Measurements from ENCODE around the gene C1orf21.

The C1orf21 gene

GRCh38 chr1:184574588-184574987, 187.8 kb downstream of the C1orf21 start:
- Mint-ChIP-seq H3K4me1 (peaks cover 13% of the 10 kb centered on the region), H3K27ac (ENCODE audit: low read depth) (no peak overlapping the region), H3K27me3 (no peaks in the 10 kb centered on the region), H3K4me3 (no peak overlapping the region), H3K9me3 (no peaks in the 10 kb centered on the region), H3K36me3 (ENCODE audit: insufficient read depth) (peaks cover 3% of the 10 kb centered on the region)
- no peak for ATAC-seq (replicated peaks; ENCODE audit: extremely low read depth, poor library complexity, severe bottlenecking)
- DNase-seq (ENCODE audit: low spot score in 2 of 2) = no peak

- H3K27me3 Mint-ChIP-seq = no peaks in the 10 kb centered on the region
- H3K36me3 Mint-ChIP-seq (ENCODE audit: insufficient read depth) = peaks cover 5% of the 10 kb centered on the region
- peak overlapping the region; percentile 44 for H3K27ac Mint-ChIP-seq (ENCODE audit: low read depth)
- no peak for ATAC-seq (replicated peaks; ENCODE audit: extremely low read depth, poor library complexity, severe bottlenecking)
- no peak overlapping the region for H3K4me3 Mint-ChIP-seq
- peaks cover 5% of the 10 kb centered on the region for H3K9me3 Mint-ChIP-seq
- DNase-seq (ENCODE audit: low spot score in 2 of 2) = no peak
- H3K4me1 Mint-ChIP-seq = peaks cover 24% of the 10 kb centered on the region
These were observed 190.0 kb downstream of the C1orf21 start for GRCh38 chr1:184576822-184577221.

GRCh38 chr1:184577319-184577718, 190.5 kb downstream of the C1orf21 start:
- peaks cover 5% of the 10 kb centered on the region for H3K9me3 Mint-ChIP-seq
- H3K27ac Mint-ChIP-seq (ENCODE audit: low read depth) = no peak overlapping the region
- peaks cover 24% of the 10 kb centered on the region for H3K4me1 Mint-ChIP-seq
- no peak overlapping the region for H3K4me3 Mint-ChIP-seq
- no peaks in the 10 kb centered on the region for H3K27me3 Mint-ChIP-seq
- peaks cover 7% of the 10 kb centered on the region for H3K36me3 Mint-ChIP-seq (ENCODE audit: insufficient read depth)
- DNase-seq (ENCODE audit: low spot score in 2 of 2) (no peak), ATAC-seq (replicated peaks; ENCODE audit: extremely low read depth, poor library complexity, severe bottlenecking) (no peak)

GRCh38 chr1:184582411-184582810, 195.6 kb downstream of the C1orf21 start:
- Mint-ChIP-seq H3K4me1 (peaks cover 16% of the 10 kb centered on the region), H3K4me3 (no peak overlapping the region), H3K9me3 (peaks cover 5% of the 10 kb centered on the region), H3K27me3 (no peaks in the 10 kb centered on the region), H3K27ac (ENCODE audit: low read depth) (no peak overlapping the region), H3K36me3 (ENCODE audit: insufficient read depth) (peaks cover 9% of the 10 kb centered on the region)
- DNase-seq (ENCODE audit: low spot score in 2 of 2) (no peak), ATAC-seq (replicated peaks; ENCODE audit: extremely low read depth, poor library complexity, severe bottlenecking) (no peak)

GRCh38 chr1:184583849-184584248, 197.0 kb downstream of the C1orf21 start:
- Mint-ChIP-seq H3K4me3 (no peak overlapping the region), H3K27me3 (no peaks in the 10 kb centered on the region), H3K9me3 (peaks cover 5% of the 10 kb centered on the region), H3K4me1 (peaks cover 16% of the 10 kb centered on the region), H3K27ac (ENCODE audit: low read depth) (no peak overlapping the region), H3K36me3 (ENCODE audit: insufficient read depth) (peaks cover 9% of the 10 kb centered on the region)
- ATAC-seq (replicated peaks; ENCODE audit: extremely low read depth, poor library complexity, severe bottlenecking) (no peak), DNase-seq (ENCODE audit: low spot score in 2 of 2) (no peak)

- Mint-ChIP-seq H3K27me3 (no peaks in the 10 kb centered on the region), H3K4me1 (peaks cover 5% of the 10 kb centered on the region), H3K4me3 (no peak overlapping the region), H3K27ac (ENCODE audit: low read depth) (no peak overlapping the region), H3K9me3 (no peaks in the 10 kb centered on the region), H3K36me3 (ENCODE audit: insufficient read depth) (no peaks in the 10 kb centered on the region)
- DNase-seq (ENCODE audit: low spot score in 2 of 2) (no peak), ATAC-seq (replicated peaks; ENCODE audit: extremely low read depth, poor library complexity, severe bottlenecking) (no peak)
These were observed 201.9 kb downstream of the C1orf21 start for GRCh38 chr1:184588701-184589100.

- no peak overlapping the region for H3K27ac Mint-ChIP-seq (ENCODE audit: low read depth)
- no peak overlapping the region for H3K4me3 Mint-ChIP-seq
- no peaks in the 10 kb centered on the region for H3K9me3 Mint-ChIP-seq
- ATAC-seq (replicated peaks; ENCODE audit: extremely low read depth, poor library complexity, severe bottlenecking) = no peak
- DNase-seq (ENCODE audit: low spot score in 2 of 2) = no peak
- H3K36me3 Mint-ChIP-seq (ENCODE audit: insufficient read depth) = peaks cover 5% of the 10 kb centered on the region
- peaks cover 5% of the 10 kb centered on the region for H3K4me1 Mint-ChIP-seq
- H3K27me3 Mint-ChIP-seq = no peaks in the 10 kb centered on the region
These were observed 203.4 kb downstream of the C1orf21 start for GRCh38 chr1:184590163-184590750.

GRCh38 chr1:184593597-184593996, 206.8 kb downstream of the C1orf21 start:
- ATAC-seq (replicated peaks; ENCODE audit: extremely low read depth, poor library complexity, severe bottlenecking) (no peak), DNase-seq (ENCODE audit: low spot score in 2 of 2) (no peak)
- Mint-ChIP-seq H3K27me3 (no peaks in the 10 kb centered on the region), H3K9me3 (no peaks in the 10 kb centered on the region), H3K36me3 (ENCODE audit: insufficient read depth) (peaks cover 5% of the 10 kb centered on the region), H3K4me3 (no peak overlapping the region), H3K27ac (ENCODE audit: low read depth) (no peak overlapping the region), H3K4me1 (no peaks in the 10 kb centered on the region)

GRCh38 chr1:184595596-184595995, 208.8 kb downstream of the C1orf21 start:
- H3K4me1 Mint-ChIP-seq = no peaks in the 10 kb centered on the region
- no peak for ATAC-seq (replicated peaks; ENCODE audit: extremely low read depth, poor library complexity, severe bottlenecking)
- no peaks in the 10 kb centered on the region for H3K27me3 Mint-ChIP-seq
- peaks cover 5% of the 10 kb centered on the region for H3K36me3 Mint-ChIP-seq (ENCODE audit: insufficient read depth)
- H3K27ac Mint-ChIP-seq (ENCODE audit: low read depth) = no peak overlapping the region
- no peak for DNase-seq (ENCODE audit: low spot score in 2 of 2)
- no peak overlapping the region for H3K4me3 Mint-ChIP-seq
- H3K9me3 Mint-ChIP-seq = no peaks in the 10 kb centered on the region

GRCh38 chr1:184596950-184597645, 210.3 kb downstream of the C1orf21 start:
- ATAC-seq (replicated peaks; ENCODE audit: extremely low read depth, poor library complexity, severe bottlenecking) (no peak), DNase-seq (ENCODE audit: low spot score in 2 of 2) (no peak)
- H3K9me3 Mint-ChIP-seq = no peaks in the 10 kb centered on the region
- H3K36me3 Mint-ChIP-seq (ENCODE audit: insufficient read depth) = peaks cover 7% of the 10 kb centered on the region
- H3K27me3 Mint-ChIP-seq = no peaks in the 10 kb centered on the region
- H3K4me1 Mint-ChIP-seq = no peaks in the 10 kb centered on the region
- H3K27ac Mint-ChIP-seq (ENCODE audit: low read depth) = no peak overlapping the region
- no peak overlapping the region for H3K4me3 Mint-ChIP-seq

GRCh38 chr1:184597650-184598357, 211.0 kb downstream of the C1orf21 start:
- no peak for ATAC-seq (replicated peaks; ENCODE audit: extremely low read depth, poor library complexity, severe bottlenecking)

GRCh38 chr1:184598403-184599193, 211.8 kb downstream of the C1orf21 start:
- DNase-seq (ENCODE audit: low spot score in 2 of 2) (no peak), ATAC-seq (replicated peaks; ENCODE audit: extremely low read depth, poor library complexity, severe bottlenecking) (no peak)
- no peak overlapping the region for H3K4me3 Mint-ChIP-seq
- no peak overlapping the region for H3K27ac Mint-ChIP-seq (ENCODE audit: low read depth)
- no peaks in the 10 kb centered on the region for H3K27me3 Mint-ChIP-seq
- peaks cover 7% of the 10 kb centered on the region for H3K36me3 Mint-ChIP-seq (ENCODE audit: insufficient read depth)
- no peaks in the 10 kb centered on the region for H3K9me3 Mint-ChIP-seq
- no peaks in the 10 kb centered on the region for H3K4me1 Mint-ChIP-seq

More at GRCh38 chr1:184597650-184598357, 211.0 kb downstream of the C1orf21 start:
- no peaks in the 10 kb centered on the region for H3K27me3 Mint-ChIP-seq
- no peak for DNase-seq (ENCODE audit: low spot score in 2 of 2)
- H3K4me3 Mint-ChIP-seq = no peak overlapping the region
- no peaks in the 10 kb centered on the region for H3K9me3 Mint-ChIP-seq
- H3K4me1 Mint-ChIP-seq = no peaks in the 10 kb centered on the region
- no peak overlapping the region for H3K27ac Mint-ChIP-seq (ENCODE audit: low read depth)
- H3K36me3 Mint-ChIP-seq (ENCODE audit: insufficient read depth) = peaks cover 7% of the 10 kb centered on the region

Measured in central memory CD8-positive, alpha-beta T cell (primary cell).